ENCODE measurements around the gene ECI2. TPM values are rescaled to one million over a fixed set of nuclear protein-coding genes. Genes with fewer than 3 reads are reported as not detected.

The ECI2 gene, protein sequence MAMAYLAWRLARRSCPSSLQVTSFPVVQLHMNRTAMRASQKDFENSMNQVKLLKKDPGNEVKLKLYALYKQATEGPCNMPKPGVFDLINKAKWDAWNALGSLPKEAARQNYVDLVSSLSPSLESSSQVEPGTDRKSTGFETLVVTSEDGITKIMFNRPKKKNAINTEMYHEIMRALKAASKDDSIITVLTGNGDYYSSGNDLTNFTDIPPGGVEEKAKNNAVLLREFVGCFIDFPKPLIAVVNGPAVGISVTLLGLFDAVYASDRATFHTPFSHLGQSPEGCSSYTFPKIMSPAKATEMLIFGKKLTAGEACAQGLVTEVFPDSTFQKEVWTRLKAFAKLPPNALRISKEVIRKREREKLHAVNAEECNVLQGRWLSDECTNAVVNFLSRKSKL
- total RNA-seq (2022) (21.1 and 24.6 TPM in 2 replicates), Bru-seq, nascent RNA (percentile 59 among the genes with signal in this experiment), BruChase-seq, experiment 1, labeled RNA remaining after a 2-hour chase (percentile 53 among the genes with signal in this experiment), BruChase-seq, experiment 2, labeled RNA remaining after a 6-hour chase (percentile 65 among the genes with signal in this experiment)
- long read RNA-seq, transcript ECI2-201 (10 exons, 1,380 nt): major isoform, 20 of 48 reads
- long read RNA-seq, transcript ECI2-202 (10 exons, 1,407 nt): major isoform, 20 of 48 reads
- long read RNA-seq, partial matches to known transcripts: 3 of 48 reads
- long read RNA-seq, other reads (novel, unspliced or antisense): 5 of 48 reads

- Histone ChIP-seq H3K36me3 (ENCODE audit: control insufficient read depth, insufficient read depth, low read length) (peaks cover 1% of the 10 kb centered on the region; the same call in 1 of the 2 replicates), H3K27me3 (replicated peaks; ENCODE audit: control insufficient read depth, insufficient read depth, low read length) (no peaks in the 10 kb centered on the region), H3K9me3 (no peaks in the 10 kb centered on the region), H3K4me1 (peaks cover 13% of the 10 kb centered on the region), H3K4me3 (ENCODE audit: low read depth, low read length) (peak within 1 kb of the TSS; percentile 91)
- H3K36me3 Mint-ChIP-seq (ENCODE audit: insufficient read depth, unreplicated experiment): no peaks in the 10 kb centered on the region
- peak; percentile 72 to 73 for DNase-seq
- CTCF ChIA-PET: interaction anchor here (0.7 to 1.8 kb wide), 5 partner anchors 10 to 1146 kb away, joined by 4 to 14 read pairs (median 6); a partner anchor contains a TSS
- intact Hi-C loops (cut with micrococcal nuclease; ENCODE audit: unreplicated experiment): loop anchor here (1.0 kb wide), 3 partner anchors 9 to 80 kb away; no protein-coding TSS in a partner anchor
- BruUV-seq (replicated peaks): TSS peak; percentile 42
- no peaks in the 10 kb centered on the region for H3K9me3 Mint-ChIP-seq (ENCODE audit: unreplicated experiment)
- peaks cover 3% of the 10 kb centered on the region for H3K27me3 Mint-ChIP-seq (ENCODE audit: insufficient read depth, unreplicated experiment)
- POLR2A ChIA-PET: interaction anchor here (0.7 to 2.1 kb wide), 5 partner anchors 8 to 345 kb away, joined by 3 to 13 read pairs (median 10); a partner anchor contains a TSS
- TF ChIP-seq CTCF (IDR thresholded peaks at IDR 0.05; ENCODE audit: insufficient read depth in 1 of 2, low read depth in 1 of 2, low read length in 1 of 2, severe bottlenecking in 1 of 2, unreplicated experiment in 1 of 2): no peak
- peak within 1 kb of the TSS; percentile 47 for H3K27ac Mint-ChIP-seq (ENCODE audit: unreplicated experiment)
- peaks cover 18% of the 10 kb centered on the region for H3K4me1 Mint-ChIP-seq (ENCODE audit: low read depth, unreplicated experiment)
- H3K4me3 Mint-ChIP-seq (ENCODE audit: unreplicated experiment): peak within 1 kb of the TSS; percentile 72
Measured at GRCh38 chr6:4134841-4135664, at the start of gene ECI2. TSS of gene ECI2 (minus strand) at chr6:4135575. CDS start at chr6:4135560, 15 bp downstream.

GRCh38 chr6:4180652-4181255 lies 45.4 kb upstream of the ECI2 start:
- intact Hi-C loops (cut with micrococcal nuclease; ENCODE audit: unreplicated experiment): no loop called here
- CTCF ChIA-PET: no interaction called here
- Mint-ChIP-seq H3K4me3 (ENCODE audit: unreplicated experiment) (no peak overlapping the region), H3K27me3 (ENCODE audit: insufficient read depth, unreplicated experiment) (peaks cover 4% of the 10 kb centered on the region), H3K36me3 (ENCODE audit: insufficient read depth, unreplicated experiment) (no peaks in the 10 kb centered on the region), H3K9me3 (ENCODE audit: unreplicated experiment) (peaks cover 25% of the 10 kb centered on the region), H3K4me1 (ENCODE audit: low read depth, unreplicated experiment) (peaks cover 12% of the 10 kb centered on the region), H3K27ac (ENCODE audit: unreplicated experiment) (no peak overlapping the region)
- H3K9me3 ChIP-seq: 0 out of 2 replicates have a peak, but pooled peaks cover 4% of the 10 kb centered on the region
- TF ChIP-seq CTCF (IDR thresholded peaks at IDR 0.05; ENCODE audit: insufficient read depth in 1 of 2, low read depth in 1 of 2, low read length in 1 of 2, severe bottlenecking in 1 of 2, unreplicated experiment in 1 of 2): no peak
- peaks cover 8% of the 10 kb centered on the region for H3K4me1 ChIP-seq
- POLR2A ChIA-PET: no interaction called here
- H3K4me3 ChIP-seq (ENCODE audit: low read depth, low read length): no peak overlapping the region
- BruUV-seq (replicated peaks): no TSS peak
- H3K27me3 ChIP-seq (replicated peaks; ENCODE audit: control insufficient read depth, insufficient read depth, low read length): no peaks in the 10 kb centered on the region
- peak in 1 of 2 experiments; percentile 13 for DNase-seq
- H3K36me3 ChIP-seq (ENCODE audit: control insufficient read depth, insufficient read depth, low read length): no peaks in the 10 kb centered on the region
